Smooth muscle cell (in vitro differentiated cells): ENCODE measurements around the gene VWA5B2. TPM values are rescaled to one million over a fixed set of nuclear protein-coding genes. Genes with fewer than 3 reads are reported as not detected.

Experiments
- DNase-seq: peaks from one replicate; lab custom pipeline; 2025; ENCODE audit not compliant: unreplicated experiment; lab: John Stamatoyannopoulos, UW
- H2AFZ ChIP-seq: fragments of 200-600 bp; sonication (generic); 2 replicates; pipeline ENCODE4 v1.6.0; 2016; ENCODE audit warnings: antibody characterized with exemption, low read depth, mild to moderate bottlenecking
- H3F3A ChIP-seq: fragments of 200-600 bp; sonication (generic); 2 replicates; pipeline ENCODE4 v1.6.0; 2017; ENCODE audit warnings: antibody characterized with exemption, low read depth
- H3K27ac ChIP-seq: fragments of 200-600 bp; sonication (generic); 2 replicates; pipeline ENCODE4 v1.5.1; 2016; ENCODE audit warnings: low read depth, mild to moderate bottlenecking
- H3K27me3 ChIP-seq: fragments of 200-600 bp; sonication (generic); 2 replicates; pipeline ENCODE4 v1.6.1; 2016; ENCODE audit warnings: low read depth, mild to moderate bottlenecking
- H3K36me3 ChIP-seq: fragments of 200-600 bp; sonication (generic); 2 replicates; pipeline ENCODE4 v1.5.1; 2016; ENCODE audit warnings: low read depth
- H3K4me1 ChIP-seq: fragments of 200-600 bp; sonication (generic); 2 replicates; pipeline ENCODE4 v1.5.1; 2016; ENCODE audit warnings: low read depth
- H3K4me2 ChIP-seq: fragments of 200-600 bp; sonication (generic); 2 replicates; pipeline ENCODE4 v1.6.0; 2016; ENCODE audit warnings: mild to moderate bottlenecking
- H3K4me3 ChIP-seq: fragments of 200-600 bp; sonication (generic); 2 replicates; pipeline ENCODE4 v1.5.1; 2016; ENCODE audit warnings: mild to moderate bottlenecking
- H3K79me2 ChIP-seq: fragments of 200-600 bp; sonication (generic); 2 replicates; pipeline ENCODE4 v1.6.0; 2016; ENCODE audit warnings: low read depth, mild to moderate bottlenecking
- H3K9ac ChIP-seq: fragments of 200-600 bp; sonication (generic); 2 replicates; pipeline ENCODE4 v1.6.0; 2016; ENCODE audit warnings: low read depth
- H3K9me3 ChIP-seq: fragments of 200-600 bp; sonication (generic); replicated peaks from 2 replicates; pipeline ENCODE4 v1.5.1; 2016; ENCODE audit warnings: low read depth
- H4K20me1 ChIP-seq: fragments of 200-600 bp; sonication (generic); 2 replicates; pipeline ENCODE4 v1.6.0; 2016; ENCODE audit warnings: low read depth
- CTCF ChIP-seq: fragments of 200-600 bp; sonication (generic); IDR thresholded peaks from 2 replicates; pipeline ENCODE4 v1.5.1; 2017; ENCODE audit warnings: borderline replicate concordance, mild to moderate bottlenecking, antibody characterized with exemption; ENCODE audit not compliant: insufficient read depth, poor library complexity, severe bottlenecking
- WGBS: methylation state at CpG from one replicate; pipeline ENCODE4 v1.1.7; 2016; ENCODE audit warnings: low lambda C conversion rate; 5-methylcytosine and 5-hydroxymethylcytosine counted together
- polyA plus RNA-seq: library from polyadenylated mRNA; unstranded; fragments of >200 nt; fragmentation: Nextera tagmentation; extraction: Ambion mirVana; gene quantifications from 2 replicates; pipeline ENCODE4 v1.2.1, GENCODE V29; 2016
- total RNA-seq: library from RNA; depleted of rRNA; stranded (reverse); fragments of >200 nt; gene quantifications from 2 replicates; pipeline ENCODE4 v1.2.3, GENCODE V29; 2014

VWA5B2 gene
- total and polyA plus RNA-seq, 2 experiments from 2014 or later, result not detected

DNA sequence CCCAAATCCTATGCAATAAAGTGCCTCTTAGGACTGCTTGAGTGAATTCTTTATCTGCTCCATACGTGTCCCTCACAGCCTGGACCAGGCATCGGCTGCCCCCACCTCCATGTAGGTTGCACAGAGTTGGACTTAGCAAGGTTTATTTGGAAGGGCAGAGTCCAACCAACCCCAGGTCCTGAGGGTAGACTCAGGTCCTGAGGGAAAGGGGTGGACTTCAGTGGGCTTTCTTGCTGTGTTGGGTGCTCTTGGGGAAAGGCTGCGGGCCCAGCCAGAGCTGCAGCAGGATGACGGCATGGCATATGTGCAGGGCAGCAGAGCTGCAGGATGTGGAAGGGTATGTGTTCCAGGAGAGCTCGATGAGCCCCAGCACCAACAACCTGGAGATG is 12.9 kb downstream of the VWA5B2 start:
- peaks cover 27% of the 10 kb centered on the region for H4K20me1 ChIP-seq
- no peaks in the 10 kb centered on the region for H3K27me3 ChIP-seq
- H3K9me3 ChIP-seq, result no peaks in the 10 kb centered on the region
- 95% methylated on average over 5 of the region's 5 CpGs for WGBS
- H3K4me3 ChIP-seq, result no peak overlapping the region
- no peak overlapping the region for H3K9ac ChIP-seq
- H3K4me2 ChIP-seq, result no peak overlapping the region
- H3F3A ChIP-seq, result no peaks in the 10 kb centered on the region
- DNase-seq, result no peak
- TF ChIP-seq CTCF, result no peak
- H3K79me2 ChIP-seq, result peaks cover under 1% of the 10 kb centered on the region
- H3K27ac ChIP-seq, result no peak overlapping the region
- H3K36me3 ChIP-seq, result no peaks in the 10 kb centered on the region
- H2AFZ ChIP-seq, result no peak overlapping the region
- H3K4me1 ChIP-seq, result no peaks in the 10 kb centered on the region

- no peaks in the 10 kb centered on the region for H3K36me3 ChIP-seq
- peaks cover 4% of the 10 kb centered on the region for H3K4me1 ChIP-seq
- no peaks in the 10 kb centered on the region for H3K27me3 ChIP-seq
- TF ChIP-seq CTCF, result no peak
- under 1% methylated on average over 41 of the region's 49 CpGs for WGBS
- no peaks in the 10 kb centered on the region for H3K9me3 ChIP-seq
- H4K20me1 ChIP-seq, result peaks cover 3% of the 10 kb centered on the region
- no peaks in the 10 kb centered on the region for H3F3A ChIP-seq
- peak within 1 kb of the TSS; percentile 96 for H3K4me2 ChIP-seq
- H3K4me3 ChIP-seq, result peak within 1 kb of the TSS; percentile 85
- H3K27ac ChIP-seq, result peak within 1 kb of the TSS; percentile 87
- peak within 1 kb of the TSS; percentile 99 for H2AFZ ChIP-seq
- peak within 1 kb of the TSS; percentile 89 for H3K9ac ChIP-seq
- peak; percentile 59 for DNase-seq
- H3K79me2 ChIP-seq, result peaks cover 11% of the 10 kb centered on the region
These were observed 19.3 kb downstream of the VWA5B2 start, which contains the start of gene ALG3 for GRCh38 chr3:184248454-184249411. ALG3 (minus strand) TSS chr3:184248962; CDS start chr3:184248940, 22 bp downstream.

DNA sequence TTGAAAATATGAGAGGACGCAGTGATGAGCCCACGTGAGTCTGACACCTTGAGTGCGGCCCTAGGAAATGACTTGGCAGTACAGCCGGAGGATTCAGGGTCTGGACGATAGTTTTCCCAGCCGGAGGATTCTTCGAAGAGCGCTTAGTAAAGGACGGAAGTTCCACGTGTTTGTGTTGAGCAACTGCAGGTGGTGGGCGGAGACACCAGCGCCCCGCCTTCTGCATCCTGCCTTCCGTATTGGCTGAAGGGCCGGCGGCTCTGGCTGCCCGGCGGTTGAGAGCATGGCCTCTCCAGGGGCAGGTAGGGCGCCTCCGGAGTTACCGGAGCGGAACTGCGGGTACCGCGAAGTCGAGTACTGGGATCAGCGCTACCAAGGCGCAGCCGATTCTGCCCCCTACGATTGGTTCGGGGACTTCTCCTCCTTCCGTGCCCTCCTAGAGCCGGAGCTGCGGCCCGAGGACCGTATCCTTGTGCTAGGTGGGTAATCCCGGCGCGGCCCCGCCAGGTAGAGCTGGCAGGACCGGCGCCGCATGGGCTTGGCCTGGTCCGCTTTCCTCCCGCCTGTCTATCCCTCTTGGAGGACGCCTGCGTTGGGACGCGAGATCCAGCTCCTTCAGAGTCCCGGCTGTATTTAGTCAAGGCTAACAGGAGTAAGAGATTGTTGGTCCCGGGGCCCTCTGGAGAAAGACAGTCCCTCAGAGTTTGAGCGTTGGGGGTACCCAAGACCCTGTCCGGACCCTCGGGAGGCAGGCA is 20.2 kb downstream of the VWA5B2 start, which contains the start of gene EEF1AKMT4:
Gene EEF1AKMT4, plus strand, starts transcription at position 261 of the 755 bp plus-strand sequence. Its CDS starts 23 bp downstream, at position 284.
- H3K4me1 ChIP-seq, result peaks cover 4% of the 10 kb centered on the region
- peaks cover 3% of the 10 kb centered on the region for H4K20me1 ChIP-seq
- TF ChIP-seq CTCF, result peak; percentile 34
- peaks cover 11% of the 10 kb centered on the region for H3K79me2 ChIP-seq
- peak within 1 kb of the TSS; percentile 99 for H2AFZ ChIP-seq
- H3K4me3 ChIP-seq, result peak within 1 kb of the TSS; percentile 85
- no peaks in the 10 kb centered on the region for H3K27me3 ChIP-seq
- peak; percentile 71 for DNase-seq
- no peaks in the 10 kb centered on the region for H3K9me3 ChIP-seq
- peak within 1 kb of the TSS; percentile 96 for H3K4me2 ChIP-seq
- peak within 1 kb of the TSS; percentile 89 for H3K9ac ChIP-seq
- peak within 1 kb of the TSS; percentile 87 for H3K27ac ChIP-seq
- under 1% methylated on average over 53 of the region's 54 CpGs for WGBS
- no peaks in the 10 kb centered on the region for H3K36me3 ChIP-seq
- no peaks in the 10 kb centered on the region for H3F3A ChIP-seq
